Uterus (tissue), 4 donors: Measurements from ENCODE around the gene PDE4D. TPM values are rescaled to one million over a fixed set of nuclear protein-coding genes. Genes with fewer than 3 reads are reported as not detected.

ENCODE experiments used
- DNase-seq, 2 donors: peaks; one replicate each; pipeline ENCODE4 v3.0.0-alpha.2; 2019 to 2020
- H3K27ac ChIP-seq, 2 donors: fragments of 200-600 bp; sonication (generic); 1 replicate in 1 of 2; 2 replicates in 1 of 2; pipeline ENCODE4 v1.5.1; 2016 to 2018
- H3K27me3 ChIP-seq, 2 donors: fragments of 200-600 bp; sonication (generic); one replicate each; pipeline ENCODE4 v1.5.1; 2018 to 2019; ENCODE audit warnings: control low read depth in 1 of 2
- H3K36me3 ChIP-seq, 2 donors: fragments of 200-600 bp; sonication (generic); one replicate each; pipeline ENCODE4 v1.5.1; 2019; ENCODE audit warnings: control low read depth in 1 of 2
- H3K4me1 ChIP-seq, 2 donors: fragments of 200-600 bp; sonication (generic); one replicate each; pipeline ENCODE4 v1.5.1; 2018 to 2019; ENCODE audit warnings: control low read depth in 1 of 2
- H3K4me3 ChIP-seq, 2 donors: fragments of 200-600 bp; sonication (generic); 1 replicate in 1 of 2; 2 replicates in 1 of 2; pipeline ENCODE4 v1.5.1; 2018 to 2019; ENCODE audit warnings: mild to moderate bottlenecking in 1 of 2
- H3K9me3 ChIP-seq, 2 donors: fragments of 200-600 bp; sonication (generic); one replicate each; pipeline ENCODE4 v1.5.1; 2019; ENCODE audit warnings: control low read depth in 1 of 2
- POLR2A ChIP-seq, 2 donors: fragments of 450-650 bp; IDR thresholded peaks; one replicate each; pipeline ENCODE4 v1.6.1; 2016; ENCODE audit warnings: antibody characterized with exemption in 2 of 2, mild to moderate bottlenecking in 1 of 2, moderate library complexity in 1 of 2
- intact Hi-C: fragments of 100-400 bp; cut with DNase I; formaldehyde crosslinking; loops from one replicate; pipeline ENCODE4 v1.15.1; 2023; ENCODE audit warnings: low total_unique reads
- total RNA-seq, 4 donors: library from RNA; depleted of rRNA in 3 of 4; stranded (reverse); fragments of >200 nt in 3 of 4; gene quantifications; one replicate each; pipeline versions ENCODE4 v1.1.0 to v1.2.4, GENCODE V29; 2014 to 2023
- TF ChIP-seq, protein P1 (sequence below), 4 experiments: fragments of 200-600 bp in 2 of 4; fragments of 450-650 bp in 2 of 4; sonication (generic) in 2 of 4; IDR thresholded peaks; one replicate each; pipeline ENCODE4 v1.5.1; 2016 to 2019; ENCODE audit warnings: antibody characterized with exemption in 4 of 4, mild to moderate bottlenecking in 2 of 4, moderate library complexity in 1 of 4
- donor health status: DM: yes; HTN: yes; CAD: no.

Gene PDE4D
- total RNA-seq, 4 donors from 2014 or later: 27.1 to 77.0 (median 45.8) TPM

GRCh38 chr5:59034498-59035186 lies 858.9 kb downstream of the PDE4D start:
- intact Hi-C loops: no loop called here
- Histone ChIP-seq H3K27me3 (no peaks in the 10 kb centered on the region), H3K36me3 (no peaks in the 10 kb centered on the region), H3K27ac (no peak overlapping the region), H3K4me3 (no peak overlapping the region), H3K4me1 (no peaks in the 10 kb centered on the region), H3K9me3 (no peaks in the 10 kb centered on the region)
- no peak for TF ChIP-seq POLR2A (IDR thresholded peaks at IDR 0.05)
- TF ChIP-seq, protein P1, sequence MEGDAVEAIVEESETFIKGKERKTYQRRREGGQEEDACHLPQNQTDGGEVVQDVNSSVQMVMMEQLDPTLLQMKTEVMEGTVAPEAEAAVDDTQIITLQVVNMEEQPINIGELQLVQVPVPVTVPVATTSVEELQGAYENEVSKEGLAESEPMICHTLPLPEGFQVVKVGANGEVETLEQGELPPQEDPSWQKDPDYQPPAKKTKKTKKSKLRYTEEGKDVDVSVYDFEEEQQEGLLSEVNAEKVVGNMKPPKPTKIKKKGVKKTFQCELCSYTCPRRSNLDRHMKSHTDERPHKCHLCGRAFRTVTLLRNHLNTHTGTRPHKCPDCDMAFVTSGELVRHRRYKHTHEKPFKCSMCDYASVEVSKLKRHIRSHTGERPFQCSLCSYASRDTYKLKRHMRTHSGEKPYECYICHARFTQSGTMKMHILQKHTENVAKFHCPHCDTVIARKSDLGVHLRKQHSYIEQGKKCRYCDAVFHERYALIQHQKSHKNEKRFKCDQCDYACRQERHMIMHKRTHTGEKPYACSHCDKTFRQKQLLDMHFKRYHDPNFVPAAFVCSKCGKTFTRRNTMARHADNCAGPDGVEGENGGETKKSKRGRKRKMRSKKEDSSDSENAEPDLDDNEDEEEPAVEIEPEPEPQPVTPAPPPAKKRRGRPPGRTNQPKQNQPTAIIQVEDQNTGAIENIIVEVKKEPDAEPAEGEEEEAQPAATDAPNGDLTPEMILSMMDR (IDR thresholded peaks at IDR 0.05): peak; percentile 21 to 49 (median 42)
- no peak for DNase-seq

DNA sequence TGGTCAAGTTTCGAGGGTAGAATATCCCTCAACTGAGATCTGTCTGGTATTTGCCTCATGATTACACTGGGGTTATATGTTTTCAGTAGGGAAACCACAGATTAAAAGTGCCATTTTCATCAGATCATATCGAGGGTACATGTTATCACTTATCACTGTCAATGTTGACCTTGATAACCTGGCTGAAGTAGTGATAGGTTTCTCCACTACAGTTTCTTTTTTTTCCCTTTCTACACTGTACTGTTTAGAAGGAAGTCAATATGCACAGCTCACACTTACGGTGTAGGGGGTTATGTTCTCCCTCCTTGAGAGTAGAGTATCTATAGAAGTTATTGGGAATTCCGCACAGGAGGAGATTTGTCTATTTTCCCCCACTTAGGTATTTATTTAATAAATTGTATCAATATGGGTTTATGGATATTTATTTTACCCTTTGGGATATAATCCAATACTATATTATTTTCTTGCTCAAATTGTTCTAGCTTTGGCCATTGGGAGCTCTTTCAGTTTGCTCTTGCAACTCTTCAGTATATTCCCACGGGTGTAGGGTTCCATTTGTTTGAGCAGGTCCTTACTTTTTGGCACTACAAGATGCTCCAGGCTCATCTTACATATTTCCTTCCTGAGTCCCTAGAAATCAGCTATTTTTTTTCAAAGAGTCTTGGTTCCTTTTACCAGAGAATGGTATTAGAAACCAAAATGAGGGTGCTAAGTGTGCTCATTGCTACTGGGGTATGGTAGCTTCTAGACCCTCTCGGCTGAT lies 866.2 kb downstream of the PDE4D start:
- DNase-seq: no peak
- Histone ChIP-seq H3K36me3 (no peaks in the 10 kb centered on the region), H3K9me3 (no peaks in the 10 kb centered on the region), H3K4me3 (no peak overlapping the region), H3K4me1 (no peaks in the 10 kb centered on the region), H3K27me3 (no peaks in the 10 kb centered on the region), H3K27ac (no peak overlapping the region)
- no peak for TF ChIP-seq POLR2A (IDR thresholded peaks at IDR 0.05)
- intact Hi-C loops: no loop called here

DNA sequence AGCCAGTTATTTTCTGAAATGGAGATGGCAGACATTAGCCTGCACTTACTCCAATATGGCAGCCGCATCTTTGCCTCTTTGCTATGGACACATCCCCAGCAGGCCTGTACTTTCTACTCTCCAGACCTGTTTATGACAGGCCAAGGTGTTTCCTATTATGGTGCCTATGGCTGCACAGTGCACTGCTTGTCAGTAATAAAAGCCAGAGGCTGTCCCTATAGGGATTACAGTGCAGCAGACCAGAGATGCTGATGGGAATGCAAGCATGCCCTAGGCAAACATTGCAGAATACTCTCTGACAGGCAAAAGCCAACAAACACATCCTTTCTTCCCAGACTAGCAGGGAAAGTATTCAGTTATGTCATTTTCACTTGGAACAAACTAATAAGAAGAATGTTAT lies 867.8 kb downstream of the PDE4D start:
- intact Hi-C loops: no loop called here
- DNase-seq: no peak
- H3K27ac ChIP-seq: no peak overlapping the region

DNA sequence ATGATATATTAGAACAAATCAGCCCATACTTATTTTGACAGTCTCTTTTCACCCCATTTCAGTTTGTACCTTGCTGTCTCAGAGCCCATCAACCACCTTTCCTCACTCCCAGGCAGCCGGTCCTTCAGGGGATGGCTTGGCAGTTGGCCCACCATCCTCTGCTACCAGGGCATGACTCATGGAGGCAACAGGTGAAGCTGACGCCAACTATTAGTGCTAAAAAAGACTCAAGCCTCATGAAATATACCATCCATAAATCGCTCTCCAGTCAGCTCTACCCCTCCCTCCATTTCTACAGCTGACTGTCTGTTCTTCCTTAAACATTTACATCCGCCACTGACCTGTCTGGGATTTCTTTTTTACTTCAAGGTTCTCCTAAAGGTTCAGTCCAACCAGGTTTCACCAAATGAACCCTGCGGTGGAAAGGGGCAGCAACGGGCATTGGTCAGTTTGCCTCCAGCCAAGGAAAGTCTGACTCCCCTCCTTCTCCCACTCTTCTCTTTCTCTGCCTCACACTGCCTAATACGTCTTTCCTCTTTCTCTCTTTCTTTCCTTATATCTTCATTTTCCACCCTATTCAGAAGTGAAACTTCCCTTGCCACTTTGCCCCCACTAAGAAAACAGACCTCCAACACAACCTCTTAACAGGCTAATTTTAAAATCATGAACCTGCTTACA lies 871.5 kb downstream of the PDE4D start:
- no peak overlapping the region for H3K27ac ChIP-seq
- no peak for DNase-seq
- no peaks in the 10 kb centered on the region for H3K4me1 ChIP-seq
- no peak overlapping the region for H3K4me3 ChIP-seq
- no peak for TF ChIP-seq POLR2A (IDR thresholded peaks at IDR 0.05)
- TF ChIP-seq, protein P1 (IDR thresholded peaks at IDR 0.05): no peak
- intact Hi-C loops: loop anchor here (5.0 kb wide), 1 partner anchor 150 kb away; no protein-coding TSS in a partner anchor
- no peaks in the 10 kb centered on the region for H3K9me3 ChIP-seq
- no peaks in the 10 kb centered on the region for H3K36me3 ChIP-seq
- no peaks in the 10 kb centered on the region for H3K27me3 ChIP-seq

More for the DNA sequence above, 867.8 kb downstream of the PDE4D start:
- H3K9me3 ChIP-seq: no peaks in the 10 kb centered on the region
- no peak overlapping the region for H3K4me3 ChIP-seq
- H3K27me3 ChIP-seq: no peaks in the 10 kb centered on the region
- no peaks in the 10 kb centered on the region for H3K4me1 ChIP-seq
- no peaks in the 10 kb centered on the region for H3K36me3 ChIP-seq
- no peak for TF ChIP-seq POLR2A (IDR thresholded peaks at IDR 0.05)
- TF ChIP-seq, protein P1 (IDR thresholded peaks at IDR 0.05): no peak

DNA sequence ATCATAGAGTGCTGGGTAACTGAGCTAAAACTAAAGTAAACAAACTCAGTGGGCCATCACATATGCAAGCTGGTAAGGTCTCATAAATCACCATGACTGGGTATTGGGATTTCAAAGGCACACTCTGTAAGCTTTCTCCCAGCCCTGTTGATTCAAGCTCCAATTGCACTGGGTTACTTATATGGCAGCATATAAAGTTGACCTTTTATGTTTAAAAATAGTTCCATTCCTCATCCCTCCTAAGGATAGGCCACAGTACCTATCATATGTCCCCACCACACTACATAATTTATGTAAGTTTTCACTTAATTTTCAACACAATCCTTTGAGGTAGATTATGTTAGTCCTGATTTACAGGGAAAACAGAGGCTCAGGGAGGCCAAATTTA lies 872.2 kb downstream of the PDE4D start:
- Histone ChIP-seq H3K27me3 (no peaks in the 10 kb centered on the region), H3K27ac (no peak overlapping the region), H3K4me1 (no peaks in the 10 kb centered on the region), H3K4me3 (no peak overlapping the region), H3K9me3 (no peaks in the 10 kb centered on the region), H3K36me3 (no peaks in the 10 kb centered on the region)
- no peak for TF ChIP-seq POLR2A (IDR thresholded peaks at IDR 0.05)
- TF ChIP-seq, protein P1 (IDR thresholded peaks at IDR 0.05): no peak
- DNase-seq: no peak
- intact Hi-C loops: loop anchor here (5.0 kb wide), 1 partner anchor 151 kb away; no protein-coding TSS in a partner anchor
